Neural cell (in vitro differentiated cells): ENCODE measurements around the gene LDLR.

ENCODE experiments used
- EP300 ChIP-seq: fragments of 450-650 bp; conservative IDR thresholded peaks from 2 replicates; pipeline ENCODE4 v1.6.1; 2014; ENCODE audit warnings: antibody characterized with exemption, mild to moderate bottlenecking, moderate library complexity; ENCODE audit not compliant: poor library complexity, severe bottlenecking
- EZH2 ChIP-seq: fragments of 200-600, 300-800 bp; shearing (Covaris generic), sonication (generic); IDR thresholded peaks from 2 replicates; pipeline ENCODE4 v1.6.1; 2014; ENCODE audit warnings: antibody characterized with exemption, low read length, borderline replicate concordance, mild to moderate bottlenecking; ENCODE audit not compliant: insufficient read depth, poor library complexity, severe bottlenecking
- POLR2AphosphoS5 ChIP-seq: IDR thresholded peaks from 2 replicates; pipeline ENCODE4 v1.6.1; 2012
- TF ChIP-seq, protein P1 (sequence below): fragments of 450-650 bp; IDR thresholded peaks from 2 replicates; pipeline ENCODE4 v1.5.1; 2014; ENCODE audit warnings: antibody characterized with exemption, mild to moderate bottlenecking, moderate library complexity; ENCODE audit not compliant: poor library complexity, severe bottlenecking

DNA sequence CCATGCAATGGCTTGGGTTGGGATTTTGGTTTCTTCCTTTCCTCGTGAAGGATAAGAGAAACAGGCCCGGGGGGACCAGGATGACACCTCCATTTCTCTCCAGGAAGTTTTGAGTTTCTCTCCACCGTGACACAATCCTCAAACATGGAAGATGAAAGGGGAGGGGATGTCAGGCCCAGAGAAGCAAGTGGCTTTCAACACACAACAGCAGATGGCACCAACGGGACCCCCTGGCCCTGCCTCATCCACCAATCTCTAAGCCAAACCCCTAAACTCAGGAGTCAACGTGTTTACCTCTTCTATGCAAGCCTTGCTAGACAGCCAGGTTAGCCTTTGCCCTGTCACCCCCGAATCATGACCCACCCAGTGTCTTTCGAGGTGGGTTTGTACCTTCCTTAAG lies 42.2 kb downstream of the LDLR start:
- TF ChIP-seq EZH2 (no peak), POLR2AphosphoS5 (no peak), EP300 (no peak)
- TF ChIP-seq, protein P1, sequence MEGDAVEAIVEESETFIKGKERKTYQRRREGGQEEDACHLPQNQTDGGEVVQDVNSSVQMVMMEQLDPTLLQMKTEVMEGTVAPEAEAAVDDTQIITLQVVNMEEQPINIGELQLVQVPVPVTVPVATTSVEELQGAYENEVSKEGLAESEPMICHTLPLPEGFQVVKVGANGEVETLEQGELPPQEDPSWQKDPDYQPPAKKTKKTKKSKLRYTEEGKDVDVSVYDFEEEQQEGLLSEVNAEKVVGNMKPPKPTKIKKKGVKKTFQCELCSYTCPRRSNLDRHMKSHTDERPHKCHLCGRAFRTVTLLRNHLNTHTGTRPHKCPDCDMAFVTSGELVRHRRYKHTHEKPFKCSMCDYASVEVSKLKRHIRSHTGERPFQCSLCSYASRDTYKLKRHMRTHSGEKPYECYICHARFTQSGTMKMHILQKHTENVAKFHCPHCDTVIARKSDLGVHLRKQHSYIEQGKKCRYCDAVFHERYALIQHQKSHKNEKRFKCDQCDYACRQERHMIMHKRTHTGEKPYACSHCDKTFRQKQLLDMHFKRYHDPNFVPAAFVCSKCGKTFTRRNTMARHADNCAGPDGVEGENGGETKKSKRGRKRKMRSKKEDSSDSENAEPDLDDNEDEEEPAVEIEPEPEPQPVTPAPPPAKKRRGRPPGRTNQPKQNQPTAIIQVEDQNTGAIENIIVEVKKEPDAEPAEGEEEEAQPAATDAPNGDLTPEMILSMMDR, result no peak
